Hepatocyte (in vitro differentiated cells): ENCODE measurements around the gene TXNDC11. TPM values are rescaled to one million over a fixed set of nuclear protein-coding genes. Genes with fewer than 3 reads are reported as not detected.

ENCODE experiments used
- DNase-seq: peaks from one replicate; pipeline ENCODE4 v3.0.0-alpha.2; 2016; ENCODE audit warnings: low spot score
- H2AFZ ChIP-seq: fragments of 200-600 bp; sonication (generic); 2 replicates; pipeline ENCODE4 v1.6.0; 2016; ENCODE audit warnings: antibody characterized with exemption, mild to moderate bottlenecking
- H3K27ac ChIP-seq: fragments of 200-600 bp; sonication (generic); 2 replicates; pipeline ENCODE4 v1.5.1; 2016; ENCODE audit warnings: mild to moderate bottlenecking
- H3K27me3 ChIP-seq: fragments of 200-600 bp; sonication (generic); 2 replicates; pipeline ENCODE4 v1.6.1; 2016
- H3K36me3 ChIP-seq: fragments of 200-600 bp; sonication (generic); replicated peaks from 2 replicates; pipeline ENCODE4 v1.5.1; 2016; ENCODE audit warnings: low read depth; ENCODE audit not compliant: insufficient read depth
- H3K4me1 ChIP-seq: fragments of 200-600 bp; sonication (generic); 2 replicates; pipeline ENCODE4 v1.5.1; 2016; ENCODE audit warnings: mild to moderate bottlenecking, moderate library complexity; ENCODE audit not compliant: insufficient read depth
- H3K4me2 ChIP-seq: fragments of 200-600 bp; sonication (generic); 2 replicates; pipeline ENCODE4 v1.6.0; 2016
- H3K4me3 ChIP-seq: fragments of 200-600 bp; sonication (generic); 2 replicates; pipeline ENCODE4 v1.5.1; 2016; ENCODE audit warnings: mild to moderate bottlenecking
- H3K79me2 ChIP-seq: fragments of 200-600 bp; sonication (generic); 2 replicates; pipeline ENCODE4 v1.6.0; 2017; ENCODE audit warnings: mild to moderate bottlenecking
- H3K9me2 ChIP-seq: fragments of 200-600 bp; sonication (generic); replicated peaks from 2 replicates; pipeline ENCODE4 v1.6.0; 2017; ENCODE audit warnings: mild to moderate bottlenecking; ENCODE audit not compliant: insufficient read depth
- H3K9me3 ChIP-seq: fragments of 200-600 bp; sonication (generic); 2 replicates; pipeline ENCODE4 v1.5.1; 2016; ENCODE audit warnings: low read depth, mild to moderate bottlenecking
- H4K20me1 ChIP-seq: fragments of 200-600 bp; sonication (generic); 2 replicates; pipeline ENCODE4 v1.6.0; 2016; ENCODE audit warnings: mild to moderate bottlenecking; ENCODE audit not compliant: insufficient read depth, poor library complexity, severe bottlenecking
- CTCF ChIP-seq: fragments of 200-600 bp; sonication (generic); IDR thresholded peaks from 2 replicates; pipeline ENCODE4 v1.5.1; 2016; ENCODE audit warnings: antibody characterized with exemption, mild to moderate bottlenecking; ENCODE audit not compliant: poor library complexity
- EZH2 ChIP-seq: fragments of 200-600 bp; sonication (generic); IDR thresholded peaks from 2 replicates; pipeline ENCODE4 v1.6.1; 2016; ENCODE audit warnings: antibody characterized with exemption, mild to moderate bottlenecking, borderline replicate concordance
- EZH2phosphoT487 ChIP-seq: fragments of 200-600 bp; sonication (generic); IDR thresholded peaks from one replicate; pipeline ENCODE4 v1.6.1; 2018; ENCODE audit warnings: antibody characterized with exemption, mild to moderate bottlenecking, low read depth, moderate library complexity; ENCODE audit not compliant: unreplicated experiment, severe bottlenecking
- WGBS: methylation state at CpG from one replicate; pipeline ENCODE4 v1.1.6; 2016; ENCODE audit warnings: low lambda C conversion rate; ENCODE audit errors: missing lambda C conversion rate; 5-methylcytosine and 5-hydroxymethylcytosine counted together
- polyA plus RNA-seq: library from polyadenylated mRNA; unstranded; fragments of >200 nt; fragmentation: Nextera tagmentation; extraction: Ambion mirVana; gene quantifications from 2 replicates; pipeline ENCODE4 v1.2.1, GENCODE V29; 2016
- total RNA-seq: library from RNA; depleted of rRNA; stranded (reverse); fragments of >200 nt; gene quantifications from 2 replicates; pipeline ENCODE4 v1.2.3, GENCODE V29; 2014

The TXNDC11 gene
- total and polyA plus RNA-seq, 2 experiments from 2014 or later, result 58.5 to 59.4 TPM

- no peaks in the 10 kb centered on the region for H3K9me2 ChIP-seq
- H3K4me3 ChIP-seq, result no peak overlapping the region
- H3K79me2 ChIP-seq, result peaks cover 61% of the 10 kb centered on the region
- H3K4me1 ChIP-seq, result peaks cover 23% of the 10 kb centered on the region
- 90% methylated on average over 2 of the region's 2 CpGs for WGBS
- TF ChIP-seq EZH2phosphoT487, result no peak
- H3K36me3 ChIP-seq, result no peaks in the 10 kb centered on the region
- peaks cover 65% of the 10 kb centered on the region for H4K20me1 ChIP-seq
- no peak overlapping the region for H2AFZ ChIP-seq
- DNase-seq, result no peak
- no peak overlapping the region for H3K27ac ChIP-seq
- no peaks in the 10 kb centered on the region for H3K27me3 ChIP-seq
- peak overlapping the region; percentile 94 for H3K4me2 ChIP-seq
- H3K9me3 ChIP-seq, result no peaks in the 10 kb centered on the region
These were observed 71.4 kb downstream of the TXNDC11 start for GRCh38 chr16:11671271-11671670.

GRCh38 chr16:11670171-11671131, 72.2 kb downstream of the TXNDC11 start:
- H3K9me3 ChIP-seq, result no peaks in the 10 kb centered on the region
- peak overlapping the region; percentile 94 for H3K4me2 ChIP-seq
- H3K79me2 ChIP-seq, result peaks cover 61% of the 10 kb centered on the region
- H3K36me3 ChIP-seq, result no peaks in the 10 kb centered on the region
- WGBS, result 74% methylated on average over 27 of the region's 27 CpGs
- H3K27ac ChIP-seq, result no peak overlapping the region
- H3K4me3 ChIP-seq, result no peak overlapping the region
- peaks cover 57% of the 10 kb centered on the region for H4K20me1 ChIP-seq
- H2AFZ ChIP-seq, result no peak overlapping the region
- DNase-seq, result no peak
- peaks cover 23% of the 10 kb centered on the region for H3K4me1 ChIP-seq
- TF ChIP-seq CTCF (no peak), EZH2phosphoT487 (no peak), EZH2 (no peak)
- no peaks in the 10 kb centered on the region for H3K9me2 ChIP-seq
- H3K27me3 ChIP-seq, result no peaks in the 10 kb centered on the region

- H3K79me2 ChIP-seq, result peaks cover 60% of the 10 kb centered on the region
- no peaks in the 10 kb centered on the region for H3K27me3 ChIP-seq
- peak overlapping the region; percentile 68 for H2AFZ ChIP-seq
- H3K4me2 ChIP-seq, result peak overlapping the region; percentile 94
- no peaks in the 10 kb centered on the region for H3K9me2 ChIP-seq
- 53% methylated on average over 22 of the region's 22 CpGs for WGBS
- TF ChIP-seq CTCF, result no peak
- TF ChIP-seq EZH2, result no peak
- no peak for TF ChIP-seq EZH2phosphoT487
- no peak overlapping the region for H3K27ac ChIP-seq
- no peaks in the 10 kb centered on the region for H3K36me3 ChIP-seq
- peak overlapping the region; percentile 97 for H3K4me3 ChIP-seq
- H3K4me1 ChIP-seq, result peaks cover 15% of the 10 kb centered on the region
- H4K20me1 ChIP-seq, result peaks cover 50% of the 10 kb centered on the region
- no peak for DNase-seq
- no peaks in the 10 kb centered on the region for H3K9me3 ChIP-seq
These were observed 73.1 kb downstream of the TXNDC11 start for GRCh38 chr16:11669380-11670146.
